Activated CD4-positive, CD25-positive, alpha-beta regulatory T cell treated with anti-CD3 and anti-CD28 coated beads, Interleukin-2, amount 50 U/mL, for 24 hours (primary cell): Measurements from ENCODE around the gene B4GALT5.
"Not testable (repeated sequence)": the region's sequence is repeated elsewhere in the genome, so short reads cannot be mapped to it uniquely, and the experiment has no call there.

Experiments used
- ATAC-seq, 2 donors: fragments of 150-1000 bp; cut with Tn5 transposase; one replicate each; pipeline ENCODE4 v1.10.0; 2021; ENCODE audit warnings: mild to moderate bottlenecking in 1 of 2, moderate library complexity in 1 of 2

The B4GALT5 gene

DNA sequence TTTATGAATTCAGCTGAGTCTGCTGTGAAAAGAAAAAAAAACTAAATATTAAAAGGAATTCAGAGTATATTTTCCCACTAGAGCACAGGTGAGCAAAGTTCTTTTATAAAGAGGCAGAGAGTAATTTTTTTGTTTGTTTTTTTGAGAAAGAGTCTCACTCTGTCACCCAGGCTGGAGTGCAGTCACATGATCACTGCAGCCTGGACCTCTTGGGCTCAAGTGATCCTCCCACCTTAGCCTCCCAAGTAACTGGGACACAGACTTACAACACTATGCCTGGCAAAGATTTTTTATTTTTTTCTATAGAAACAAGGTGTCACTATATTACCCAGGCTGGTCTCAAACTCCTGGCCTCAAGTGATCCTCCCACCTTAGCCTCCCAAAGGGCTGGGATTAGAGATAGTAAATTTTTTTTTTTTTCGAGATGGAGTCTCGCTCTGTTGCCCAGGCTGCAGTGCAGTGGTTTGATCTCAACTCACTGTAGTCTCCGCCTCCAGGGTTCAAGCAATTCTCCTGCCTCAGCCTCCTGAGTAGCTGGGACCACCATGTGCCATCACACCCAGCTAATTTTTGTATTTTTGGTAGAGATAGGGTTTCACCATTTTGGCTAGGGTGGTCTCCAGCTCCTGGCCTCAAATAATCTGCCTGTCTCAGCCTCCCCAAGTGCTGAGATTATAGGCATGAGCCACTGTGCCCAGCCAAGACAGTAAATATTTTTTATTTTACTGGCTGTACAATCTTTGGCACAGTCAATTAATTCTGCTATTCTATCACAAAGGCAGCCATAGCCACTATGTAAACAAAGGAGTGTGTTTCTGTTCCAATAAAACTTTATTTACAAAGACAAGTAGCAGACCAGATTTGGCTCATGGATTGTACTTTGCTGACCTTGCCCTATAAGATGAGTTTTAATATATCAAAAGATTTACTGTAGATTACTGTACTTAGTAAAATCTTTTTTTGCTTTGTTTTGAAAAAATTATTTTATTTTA is 14.5 kb upstream of the B4GALT5 start:
- no peak for ATAC-seq

DNA sequence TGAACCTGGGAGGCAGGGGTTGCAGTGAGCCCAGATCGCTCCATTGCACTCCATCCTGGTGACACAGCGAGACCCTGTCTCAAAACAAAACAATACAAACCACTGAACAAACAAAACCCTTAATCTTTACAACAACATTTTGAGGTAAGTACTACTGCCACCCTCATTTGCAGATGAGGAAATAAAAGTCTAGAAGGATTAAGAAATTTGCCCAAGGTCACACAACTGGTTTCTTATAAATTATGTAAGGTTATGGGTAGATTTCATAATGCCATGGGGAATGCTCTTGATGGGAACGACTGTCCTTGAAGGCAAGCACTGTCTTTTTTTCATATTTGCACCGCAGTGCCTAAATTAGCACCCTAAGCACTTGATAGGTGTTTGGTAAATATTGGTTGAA is 13.8 kb upstream of the B4GALT5 start:
- no peak for ATAC-seq

DNA sequence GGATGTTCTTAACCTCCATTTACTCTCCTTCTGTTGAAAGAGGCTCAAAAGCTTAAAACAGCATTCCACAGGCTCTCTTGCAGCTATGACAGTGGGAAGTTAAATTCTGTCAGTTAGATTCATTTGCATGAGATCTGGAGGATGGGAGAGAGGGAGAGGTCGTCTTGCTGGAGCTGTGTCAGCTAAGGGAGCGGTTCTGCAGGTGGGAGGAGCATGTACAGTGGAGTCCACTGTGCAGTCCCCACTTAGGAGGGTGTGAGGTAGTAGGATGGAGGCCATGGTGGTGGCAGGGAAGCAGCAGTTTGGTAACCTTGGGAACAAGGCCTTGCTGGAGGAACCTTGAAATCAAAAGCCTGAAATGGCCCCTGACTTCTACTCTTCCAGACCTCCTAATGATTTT is 12.0 kb upstream of the B4GALT5 start:
- ATAC-seq = no peak

DNA sequence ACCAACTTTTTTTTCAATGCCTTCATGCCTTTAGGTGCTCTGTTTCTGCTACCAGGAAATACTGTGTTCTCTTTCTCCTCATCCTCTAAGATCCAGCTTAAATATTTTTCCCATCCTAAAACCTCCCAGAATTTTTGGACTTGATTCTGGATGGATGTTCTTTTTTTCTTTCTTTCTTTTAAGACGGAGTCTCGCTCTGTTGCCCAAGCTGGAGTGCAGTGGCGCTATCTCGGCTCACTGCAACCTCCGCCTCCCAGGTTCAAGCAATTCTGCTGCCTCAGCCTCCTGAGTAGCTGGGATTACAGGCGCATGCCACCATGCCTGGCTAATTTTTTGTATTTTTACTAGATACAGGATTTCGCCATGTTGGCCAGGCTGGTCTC is 11.5 kb upstream of the B4GALT5 start:
- ATAC-seq = not testable (repeated sequence)

DNA sequence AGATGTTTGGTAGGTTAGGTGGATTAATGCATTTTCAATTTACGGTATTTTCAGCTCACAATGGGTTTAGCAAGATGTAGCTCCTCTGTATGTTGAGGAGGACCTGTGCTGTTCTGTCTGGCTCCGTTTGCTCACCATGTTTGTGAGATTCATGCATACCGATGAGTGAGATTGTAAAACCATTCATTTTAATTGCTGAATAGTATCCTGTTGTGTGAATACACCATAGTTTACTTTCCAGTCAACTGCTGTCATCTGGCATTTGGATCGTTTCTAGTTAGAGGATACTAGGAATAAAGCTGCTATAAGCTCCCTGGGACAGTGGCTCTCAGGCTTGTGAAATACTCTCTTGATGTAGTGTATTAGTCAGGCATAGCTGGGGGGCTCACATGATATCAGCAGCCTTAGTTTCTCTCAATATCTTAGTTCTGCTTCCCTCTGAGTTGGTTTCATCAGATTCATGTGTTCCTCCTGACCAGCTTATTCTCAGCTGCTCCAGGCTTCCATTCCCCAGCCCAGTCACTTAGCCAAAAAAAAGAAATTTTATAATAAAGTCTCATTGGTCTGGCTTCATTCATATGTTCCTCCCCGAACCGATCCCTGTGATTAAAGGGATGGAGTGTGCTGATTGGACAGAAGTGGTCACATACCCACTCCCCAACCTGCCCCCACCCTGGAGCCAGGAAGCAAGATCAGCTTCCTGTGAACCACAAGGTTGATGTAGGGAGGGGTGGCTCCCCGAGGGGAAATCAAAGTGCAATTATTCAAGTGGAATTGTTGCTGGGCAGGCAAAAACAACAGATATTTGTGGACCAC is 10.9 kb upstream of the B4GALT5 start:
- no peak for ATAC-seq

DNA sequence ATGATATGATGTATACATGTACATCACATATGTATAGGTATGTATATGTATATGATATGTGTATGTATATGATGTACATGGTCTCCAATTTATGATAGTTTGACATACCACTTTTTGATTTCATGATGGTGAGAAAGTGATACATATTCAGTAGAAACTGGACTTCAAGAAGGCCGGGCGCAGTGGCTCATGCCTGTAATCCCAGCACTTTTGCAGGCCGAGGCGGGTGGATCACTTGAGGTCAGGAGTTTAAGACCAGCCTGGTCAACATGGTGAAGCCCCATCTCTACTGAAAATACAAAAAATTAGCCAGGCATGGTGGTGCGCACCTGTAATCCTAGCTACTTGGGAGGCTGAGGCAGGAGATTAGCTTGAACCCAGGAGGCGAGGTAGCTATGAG is 10.1 kb upstream of the B4GALT5 start:
- ATAC-seq = not testable (repeated sequence)

DNA sequence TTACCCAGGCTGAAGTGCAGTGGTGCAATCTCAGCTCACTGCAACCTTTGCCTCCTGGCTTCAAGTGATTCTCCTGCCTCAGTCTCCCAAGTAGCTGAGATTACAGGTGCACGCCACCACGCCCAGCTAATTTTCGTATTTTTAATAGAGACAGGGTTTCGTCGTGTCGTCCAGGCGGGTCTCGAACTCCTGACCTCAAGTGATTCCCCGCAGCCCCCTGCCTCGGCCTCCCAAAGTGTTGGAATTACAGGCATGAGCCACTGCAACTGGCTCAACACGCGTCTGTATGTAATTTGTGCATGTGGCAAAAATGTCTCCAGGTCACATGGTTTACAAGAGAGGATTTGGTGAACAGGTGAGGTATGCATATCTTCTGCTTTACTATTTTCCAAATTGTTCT is 7.6 kb upstream of the B4GALT5 start:
- ATAC-seq = not testable (repeated sequence)

DNA sequence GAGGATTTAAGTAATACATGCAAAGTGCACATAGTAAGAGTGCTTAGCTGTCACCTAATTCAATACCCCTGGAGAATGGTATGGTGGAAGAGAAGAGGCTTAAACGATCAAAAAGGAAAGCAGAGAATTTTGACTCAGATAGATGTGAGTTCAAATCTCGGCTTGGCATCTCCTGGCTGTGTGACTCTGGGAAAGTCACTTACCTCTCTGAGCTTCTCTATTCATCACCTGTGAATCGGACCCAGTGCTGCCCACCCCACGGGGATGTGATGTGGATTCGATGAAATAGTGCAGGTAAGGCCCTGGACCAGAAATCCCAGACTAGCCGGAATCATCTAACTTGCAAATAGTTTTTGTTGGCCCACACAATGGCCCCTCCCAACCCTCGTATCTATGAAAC is 1.8 kb upstream of the B4GALT5 start:
- ATAC-seq = no peak

DNA sequence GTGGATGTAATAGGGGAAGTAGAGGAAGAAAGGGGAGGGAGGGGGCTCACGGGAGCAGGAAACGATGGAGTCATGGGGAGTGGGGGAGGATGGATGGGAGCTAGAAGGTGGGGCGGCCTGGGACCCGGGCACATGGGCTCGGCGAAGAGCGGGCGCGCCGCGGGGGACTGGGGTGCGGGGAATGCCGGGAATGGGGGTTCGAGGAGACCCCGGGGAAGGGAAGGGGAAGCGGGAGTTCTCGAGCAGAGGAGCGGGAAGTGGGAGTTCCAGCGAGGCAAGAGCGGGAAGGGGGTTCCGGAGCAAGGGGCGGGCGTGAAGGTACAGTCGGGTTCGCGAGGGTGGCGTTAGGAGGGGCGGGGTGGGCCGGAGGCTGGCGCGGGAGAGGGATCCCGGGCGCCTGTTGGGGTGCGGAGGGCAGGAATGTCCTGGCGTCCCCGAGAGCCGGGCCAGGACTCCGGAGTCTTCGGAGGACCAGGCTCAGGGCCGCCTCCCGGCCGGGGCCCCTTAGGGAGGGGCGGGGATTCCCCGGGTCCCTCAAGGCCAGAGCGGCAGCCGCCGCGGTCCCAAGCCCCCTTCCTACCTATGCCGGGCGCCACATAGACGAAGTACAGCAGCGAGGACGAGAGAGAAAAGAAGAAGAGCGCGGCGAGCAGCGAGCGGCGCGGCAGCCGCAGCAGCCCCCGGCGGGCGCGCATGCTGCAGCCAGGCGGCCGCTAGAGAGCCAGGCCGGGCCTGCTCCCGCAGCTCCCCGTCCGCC is 504 bp downstream of the B4GALT5 start:
- ATAC-seq = peak; percentile 46 to 49

DNA sequence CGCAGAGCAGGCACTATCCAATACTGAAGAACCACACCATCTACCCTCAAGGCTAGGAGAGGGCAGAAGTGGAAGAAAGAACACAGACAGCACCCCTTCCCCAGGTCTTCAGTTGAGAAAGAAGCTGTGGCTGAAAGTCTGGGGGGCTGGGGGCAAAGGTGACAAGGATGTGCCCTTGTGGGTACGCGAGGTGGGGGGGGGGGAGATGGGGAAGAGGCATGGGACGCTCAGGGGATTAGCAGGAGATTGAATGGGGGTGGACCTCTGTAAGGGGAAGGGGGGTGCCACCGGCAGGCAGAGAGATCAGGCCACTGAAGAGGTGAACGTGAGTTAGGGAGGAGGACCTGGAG is 1.1 kb downstream of the B4GALT5 start:
- no peak for ATAC-seq

DNA sequence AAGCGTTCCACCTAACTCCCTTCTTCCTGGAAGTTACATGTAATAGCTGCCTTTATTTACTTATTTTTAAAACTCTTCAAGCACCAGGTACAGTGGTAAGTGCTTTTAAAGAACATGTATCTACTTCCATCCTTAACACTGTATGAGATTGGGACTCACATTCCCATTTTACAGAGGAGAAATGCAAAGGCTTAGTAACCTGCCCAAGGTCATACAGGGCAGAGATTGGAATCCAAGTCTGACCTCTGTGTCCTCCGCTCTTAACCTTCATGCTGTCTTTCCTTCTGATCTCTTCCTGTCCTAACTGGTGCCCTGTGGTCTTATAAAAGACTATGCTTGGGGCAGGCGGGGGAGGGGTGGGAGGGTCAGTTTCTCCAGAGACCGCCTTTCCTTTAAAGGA is 1.6 kb downstream of the B4GALT5 start:
- ATAC-seq = no peak

DNA sequence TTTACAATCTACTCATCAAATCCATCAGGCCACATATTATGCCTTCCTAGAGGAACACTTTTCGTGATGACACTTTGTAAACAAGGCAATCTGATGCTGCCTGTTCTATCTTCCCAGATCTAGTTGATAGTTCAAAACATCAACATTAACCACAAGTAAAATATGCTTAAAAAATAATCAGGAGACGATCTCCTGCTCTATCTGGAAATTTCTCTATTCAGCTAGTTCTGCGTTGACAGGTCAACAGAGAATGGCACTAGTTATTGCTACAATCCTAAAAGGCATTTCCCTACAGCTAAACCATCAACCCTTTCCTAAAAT is 2.1 kb downstream of the B4GALT5 start:
- ATAC-seq = no peak

DNA sequence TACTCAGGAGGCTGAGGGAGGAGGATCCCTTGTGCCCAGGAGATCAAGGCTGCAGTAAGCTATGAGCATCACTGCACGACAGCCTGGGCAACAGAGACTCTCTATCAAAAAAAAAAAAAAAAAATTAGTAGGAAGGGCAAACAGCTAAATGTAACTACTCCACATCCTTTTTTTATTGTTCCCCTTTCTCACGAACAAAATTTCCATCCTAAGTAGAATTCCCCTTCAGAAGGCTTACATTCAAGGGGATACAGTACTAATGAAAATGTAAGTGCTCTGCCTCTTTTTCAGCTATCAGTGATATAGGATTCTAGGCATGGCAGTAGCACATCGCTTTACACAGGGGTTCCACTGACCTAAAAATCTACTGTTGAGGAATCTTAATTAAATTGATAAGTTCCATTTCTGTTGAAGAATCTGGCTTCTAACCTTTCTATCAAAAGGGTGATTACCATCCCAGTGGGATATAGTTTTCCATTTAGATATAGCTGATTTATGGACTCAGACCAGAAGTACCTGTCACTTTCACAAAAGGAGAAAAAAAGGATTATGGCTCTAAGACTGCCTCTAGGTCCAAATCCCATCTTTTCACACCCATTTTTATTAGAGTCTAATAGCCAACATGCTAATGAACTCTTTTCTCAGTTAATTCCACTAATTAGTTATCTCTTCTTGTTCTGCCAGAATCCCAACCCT is 2.6 kb downstream of the B4GALT5 start:
- no peak for ATAC-seq

DNA sequence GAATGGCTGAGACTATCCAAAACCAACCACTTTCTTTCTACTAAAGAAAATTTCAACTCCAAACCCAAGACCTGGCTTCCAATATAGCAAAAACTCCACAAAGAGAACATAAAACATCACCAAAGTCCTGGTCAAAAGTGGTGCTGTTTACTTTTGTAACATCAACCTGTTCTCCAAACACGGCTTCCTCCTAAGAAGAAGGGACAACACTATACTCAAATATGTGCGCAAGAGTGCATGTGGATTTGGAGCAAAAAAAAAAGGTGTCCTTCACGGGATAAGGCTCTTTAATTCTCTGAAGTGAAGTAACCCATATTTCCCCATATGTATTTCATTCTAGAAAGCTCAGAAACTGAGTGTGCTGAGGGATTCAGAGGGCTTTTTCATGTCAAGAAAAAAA is 6.6 kb downstream of the B4GALT5 start:
- ATAC-seq = no peak

DNA sequence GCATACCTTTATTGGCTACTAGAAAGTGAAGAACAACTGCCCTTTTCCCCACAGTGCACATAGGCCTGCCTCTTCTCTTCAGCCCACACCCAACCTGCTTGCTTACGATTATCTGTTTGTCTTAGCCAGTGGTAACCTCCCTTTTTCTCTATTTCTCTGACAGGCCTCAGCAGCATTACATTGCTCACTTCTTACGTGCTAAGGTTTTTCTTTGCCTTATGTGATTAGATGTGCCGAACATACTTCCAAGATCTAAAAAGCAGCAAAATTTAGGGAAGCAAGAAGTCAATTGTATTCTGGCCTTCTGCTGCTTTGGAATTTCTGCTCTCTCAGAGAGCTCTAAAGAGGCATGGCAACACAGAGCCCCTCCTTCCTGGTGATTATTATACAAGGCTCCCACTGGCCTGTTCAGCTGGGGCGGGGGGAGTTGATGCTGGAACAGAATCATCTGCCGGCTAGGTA is 7.0 kb downstream of the B4GALT5 start:
- no peak for ATAC-seq

DNA sequence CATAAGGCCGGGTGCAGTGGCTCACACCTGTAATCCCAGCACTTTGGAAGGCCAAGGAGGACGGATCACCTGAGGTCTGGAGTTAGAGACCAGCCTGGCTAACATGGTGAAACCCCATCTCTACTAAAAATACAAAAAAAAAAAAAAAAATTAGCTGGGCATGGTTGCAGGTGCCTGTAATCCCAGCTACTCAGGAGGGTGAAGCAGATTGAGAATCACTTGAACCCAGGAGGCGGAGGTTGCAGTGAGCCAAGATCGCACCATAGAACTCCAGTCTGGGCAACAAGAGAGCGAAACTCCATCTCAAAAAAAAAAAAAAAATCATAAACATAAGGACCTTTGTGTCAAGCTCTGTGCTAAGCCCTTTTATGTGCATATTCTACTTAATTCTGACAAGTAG is 7.8 kb downstream of the B4GALT5 start:
- ATAC-seq = not testable (repeated sequence)

DNA sequence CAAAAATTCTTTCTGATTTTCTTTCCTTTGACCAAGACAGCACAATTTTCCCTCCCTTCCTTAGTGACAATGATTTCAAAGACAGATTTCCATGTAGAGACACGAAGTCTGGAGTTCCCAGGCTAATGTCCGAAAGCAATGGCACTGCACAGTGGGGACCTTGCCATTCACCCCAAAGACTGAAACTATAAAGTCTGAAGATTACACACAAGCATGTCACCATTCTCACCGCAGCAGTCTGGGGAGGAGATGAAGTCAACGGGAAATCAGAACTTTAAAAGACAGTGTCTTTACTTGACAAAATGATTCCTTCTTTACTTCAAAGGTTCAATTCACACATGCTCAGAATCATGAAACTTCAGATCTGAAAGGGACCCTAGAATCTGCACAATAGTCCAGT is 8.3 kb downstream of the B4GALT5 start:
- ATAC-seq = peak; percentile 37 to 42

DNA sequence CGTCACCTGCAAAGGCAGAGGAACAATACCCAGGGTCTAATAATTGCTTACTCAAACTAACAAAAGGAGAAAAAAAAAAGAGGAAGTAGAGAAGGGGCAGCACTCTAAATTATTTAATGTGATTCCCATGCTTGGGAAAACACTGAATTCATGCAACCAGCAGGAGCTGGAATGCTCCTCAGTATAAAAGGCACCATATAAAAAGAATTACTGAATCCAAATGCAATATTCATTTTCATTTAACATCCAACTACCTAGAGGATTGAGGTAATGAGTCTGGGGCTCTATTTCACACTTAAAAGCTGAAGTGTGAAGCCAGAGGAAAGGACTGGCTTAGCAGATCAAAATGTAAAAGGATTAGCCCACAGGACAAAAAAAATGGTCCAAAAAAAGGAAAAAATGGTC is 8.7 kb downstream of the B4GALT5 start:
- ATAC-seq = no peak

DNA sequence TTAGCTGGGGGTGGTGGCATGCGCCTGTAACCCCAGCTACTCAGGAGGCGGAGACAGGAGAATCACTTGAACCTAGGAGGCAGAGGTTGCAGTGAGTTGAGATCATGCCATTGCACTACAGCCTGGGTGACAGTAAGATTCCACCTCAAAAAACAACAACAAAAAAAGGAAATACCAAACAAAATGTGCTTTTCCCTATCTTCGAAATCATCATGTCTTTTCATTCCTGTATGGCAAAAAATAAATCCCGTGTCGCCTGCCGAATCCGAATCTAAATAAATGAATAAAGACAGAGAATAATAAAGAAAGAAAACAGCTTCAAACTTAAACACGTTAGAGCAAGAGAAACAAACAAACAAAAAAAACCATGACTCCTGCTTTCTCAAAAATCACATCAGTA is 11.8 kb downstream of the B4GALT5 start:
- no peak for ATAC-seq

DNA sequence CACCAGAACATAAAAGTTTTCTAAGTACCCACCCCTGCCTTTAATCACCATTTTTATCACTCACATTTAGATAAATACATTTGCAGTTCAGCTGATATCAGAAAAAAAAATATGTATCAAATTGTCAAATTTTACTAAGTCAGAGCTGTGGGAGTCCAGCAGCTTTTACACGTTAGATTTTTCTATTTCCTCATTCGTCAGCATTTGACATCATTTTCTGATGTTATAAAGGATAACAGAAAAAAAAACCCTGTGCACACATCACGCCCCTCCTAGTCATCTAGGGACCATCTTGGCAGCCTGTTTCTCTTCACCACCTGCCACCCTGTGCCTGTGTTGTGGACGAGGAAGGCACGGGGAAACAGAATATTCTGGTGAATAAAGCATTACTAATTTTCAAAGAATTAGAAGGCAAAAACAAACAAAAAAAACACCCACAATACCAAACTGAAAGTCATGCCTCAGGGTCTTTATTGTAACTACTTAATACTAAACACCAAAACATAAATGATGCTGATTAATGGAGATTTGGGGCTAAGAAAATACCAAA is 12.4 kb downstream of the B4GALT5 start:
- peak; percentile 71 to 72 for ATAC-seq

DNA sequence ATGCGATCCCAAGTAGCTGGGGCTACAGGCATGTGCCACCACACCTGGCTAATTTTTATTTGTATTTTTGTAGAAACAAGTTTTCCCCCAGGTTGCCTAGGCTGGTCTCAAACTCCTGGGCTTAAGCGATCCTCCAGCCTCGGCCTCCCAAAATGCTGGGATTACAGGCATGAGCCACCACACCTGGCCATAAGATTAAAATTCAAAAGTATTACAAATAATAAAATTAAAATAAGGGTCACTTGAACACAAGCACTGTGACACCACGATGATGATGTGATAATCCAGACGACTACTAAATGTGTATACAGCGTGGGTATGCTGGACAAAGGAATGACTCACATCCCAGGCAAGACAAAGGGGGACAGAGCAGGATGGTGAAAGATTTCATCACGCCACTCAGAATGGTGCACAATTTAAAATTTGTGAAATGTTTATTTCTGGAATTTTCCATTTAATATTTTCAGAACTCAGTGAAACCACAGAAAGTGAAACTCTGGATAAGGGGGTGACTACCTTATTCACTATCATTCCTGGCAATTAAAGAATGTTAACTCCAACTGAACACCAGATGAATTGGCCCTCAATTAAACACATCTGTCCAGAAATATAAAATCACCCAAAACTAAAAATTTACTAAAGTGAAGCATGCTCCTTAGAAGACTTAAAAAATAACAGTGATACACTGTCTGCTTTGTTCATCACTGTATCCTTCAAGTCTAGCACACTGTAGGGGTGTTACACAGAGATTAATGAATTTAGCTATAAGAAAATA is 13.1 kb downstream of the B4GALT5 start:
- no peak for ATAC-seq
